Dermis microvascular lymphatic vessel endothelial cell (primary cell): Measurements from ENCODE around the gene LTB4R. TPM values are rescaled to one million over a fixed set of nuclear protein-coding genes. Genes with fewer than 3 reads are reported as not detected.

ENCODE experiments used
- DNase-seq, 2 donors: peaks; one replicate each; pipeline versions ENCODE4 v3.0.0 to v3.0.0-alpha.2; 2010; ENCODE audit warnings: low read depth in 2 of 2
- total RNA-seq: library from RNA; depleted of rRNA; stranded (reverse); fragments of >200 nt; gene quantifications from 2 replicates; pipeline ENCODE4 v1.2.1, GENCODE V29; 2014

LTB4R gene
- 2.0 and 2.2 TPM in 2 replicates for total RNA-seq

GRCh38 chr14:24310646-24311604 is at the start of gene LTB4R:
Gene LTB4R, plus strand, starts transcription at chr14:24311502. Its CDS starts 4,150 bp downstream, at chr14:24315652.
- peak; percentile 82 to 89 for DNase-seq

- DNase-seq, result no peak
Observed at GRCh38 chr14:24261969-24262327, 49.4 kb upstream of the LTB4R start.

- no peak for DNase-seq
Observed at GRCh38 chr14:24262821-24263733, 48.2 kb upstream of the LTB4R start, which contains the start of gene TGM1. Gene TGM1, minus strand, starts transcription at chr14:24263177. Its CDS starts 825 bp downstream, at chr14:24262352.

- no peak for DNase-seq
Observed at GRCh38 chr14:24263848-24264247, 47.5 kb upstream of the LTB4R start.

- DNase-seq, result no peak
Observed at GRCh38 chr14:24264298-24264697, 47.0 kb upstream of the LTB4R start.

GRCh38 chr14:24266344-24267244 is 44.7 kb upstream of the LTB4R start:
- DNase-seq, result no peak

- no peak for DNase-seq
Observed at GRCh38 chr14:24267516-24267915, 43.8 kb upstream of the LTB4R start.

- DNase-seq, result no peak
Observed at GRCh38 chr14:24268225-24268624, 43.1 kb upstream of the LTB4R start.

- no peak for DNase-seq
Observed at GRCh38 chr14:24269368-24269767, 41.9 kb upstream of the LTB4R start.

- DNase-seq, result no peak
Observed at GRCh38 chr14:24269910-24270536, 41.3 kb upstream of the LTB4R start.

- no peak for DNase-seq
Observed at GRCh38 chr14:24270537-24271133, 40.7 kb upstream of the LTB4R start.

- peak; percentile 78 to 90 for DNase-seq
Observed at GRCh38 chr14:24271134-24271833, 40.0 kb upstream of the LTB4R start, which contains the start of gene RABGGTA. Gene RABGGTA, minus strand, starts transcription at chr14:24271597. Its CDS starts 482 bp downstream, at chr14:24271115.

- no peak for DNase-seq
Observed at GRCh38 chr14:24271834-24272263, 39.5 kb upstream of the LTB4R start.

- no peak for DNase-seq
Observed at GRCh38 chr14:24272467-24272866, 38.8 kb upstream of the LTB4R start.

GRCh38 chr14:24273422-24273998 is 37.8 kb upstream of the LTB4R start:
- DNase-seq, result no peak

GRCh38 chr14:24274101-24274543 is 37.2 kb upstream of the LTB4R start:
- no peak for DNase-seq

- no peak for DNase-seq
Observed at GRCh38 chr14:24277071-24277470, 34.2 kb upstream of the LTB4R start.

- no peak for DNase-seq
Observed at GRCh38 chr14:24277606-24278321, 33.5 kb upstream of the LTB4R start.
